ENCODE data around the gene ZNF219. TPM values are rescaled to one million over a fixed set of nuclear protein-coding genes. Genes with fewer than 3 reads are reported as not detected.

Gene ZNF219
- total RNA-seq, 1 experiment from 2014 or later, result 84.5 TPM

DNA sequence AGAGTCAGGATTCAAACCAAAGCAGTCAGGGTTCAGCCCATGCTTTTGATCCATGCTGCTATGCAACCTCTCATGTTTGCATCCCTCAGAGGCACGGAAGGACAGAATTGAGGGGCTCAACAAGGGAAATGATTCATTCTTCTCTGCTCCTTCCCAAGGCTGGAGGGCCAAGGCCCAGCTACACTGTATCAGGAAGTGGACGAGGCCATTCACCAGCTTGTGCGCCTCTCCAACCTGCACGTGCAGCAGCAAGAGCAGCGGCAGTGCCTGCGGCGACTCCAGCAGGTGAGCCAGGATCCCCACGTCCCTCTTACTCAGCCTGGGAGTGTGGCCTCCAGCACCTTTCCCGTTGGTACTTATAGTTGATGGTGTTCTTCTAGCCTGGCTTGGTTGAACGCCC lies 19.7 kb downstream of the ZNF219 start:
- WGBS (ENCODE audit: extremely low coverage, insufficient read length, low lambda C conversion rate), result no CpG with 5 or more reads among the region's 10 CpGs
- no peak overlapping the region for H3K4me3 Mint-ChIP-seq
- no peak overlapping the region for H2BK120ac ChIP-seq (ENCODE audit: low read depth, low read length, poor library complexity, severe bottlenecking)
- H3K79me1 ChIP-seq (ENCODE audit: insufficient read depth, low read depth, low read length, poor library complexity, severe bottlenecking), result no peaks in the 10 kb centered on the region
- no peak overlapping the region for H4K5ac ChIP-seq (ENCODE audit: insufficient read length, low read depth, low read length)
- no peak overlapping the region for H3T11ph ChIP-seq (ENCODE audit: low read length)
- H3K14ac ChIP-seq (ENCODE audit: insufficient read depth, low read length), result no peak overlapping the region
- TF ChIP-seq, protein P1, sequence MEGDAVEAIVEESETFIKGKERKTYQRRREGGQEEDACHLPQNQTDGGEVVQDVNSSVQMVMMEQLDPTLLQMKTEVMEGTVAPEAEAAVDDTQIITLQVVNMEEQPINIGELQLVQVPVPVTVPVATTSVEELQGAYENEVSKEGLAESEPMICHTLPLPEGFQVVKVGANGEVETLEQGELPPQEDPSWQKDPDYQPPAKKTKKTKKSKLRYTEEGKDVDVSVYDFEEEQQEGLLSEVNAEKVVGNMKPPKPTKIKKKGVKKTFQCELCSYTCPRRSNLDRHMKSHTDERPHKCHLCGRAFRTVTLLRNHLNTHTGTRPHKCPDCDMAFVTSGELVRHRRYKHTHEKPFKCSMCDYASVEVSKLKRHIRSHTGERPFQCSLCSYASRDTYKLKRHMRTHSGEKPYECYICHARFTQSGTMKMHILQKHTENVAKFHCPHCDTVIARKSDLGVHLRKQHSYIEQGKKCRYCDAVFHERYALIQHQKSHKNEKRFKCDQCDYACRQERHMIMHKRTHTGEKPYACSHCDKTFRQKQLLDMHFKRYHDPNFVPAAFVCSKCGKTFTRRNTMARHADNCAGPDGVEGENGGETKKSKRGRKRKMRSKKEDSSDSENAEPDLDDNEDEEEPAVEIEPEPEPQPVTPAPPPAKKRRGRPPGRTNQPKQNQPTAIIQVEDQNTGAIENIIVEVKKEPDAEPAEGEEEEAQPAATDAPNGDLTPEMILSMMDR (conservative IDR thresholded peaks at IDR 0.05), result no peak
- no peaks in the 10 kb centered on the region for H3K79me2 ChIP-seq (ENCODE audit: insufficient read depth, low read length)
- DNase-seq, result no peak
- H4K91ac ChIP-seq (ENCODE audit: insufficient read length, low read depth, low read length), result no peak overlapping the region
- H3K9me3 Mint-ChIP-seq, result no peaks in the 10 kb centered on the region
- H2BK20ac ChIP-seq (ENCODE audit: low read depth, low read length, poor library complexity, severe bottlenecking), result no peak overlapping the region
- H3K27me3 ChIP-seq (ENCODE audit: insufficient read depth, low read length), result no peaks in the 10 kb centered on the region
- no peak overlapping the region for H3K23ac ChIP-seq (ENCODE audit: insufficient read length, low read depth, low read length)
- no peak overlapping the region for H2BK5ac ChIP-seq (ENCODE audit: insufficient read length, low read length)
- peaks cover 59 to 92% (median 88%) of the 10 kb centered on the region in 3 experiments for H3K36me3 Mint-ChIP-seq (ENCODE audit: insufficient read depth in 1 of 3, low read depth in 3 of 3)
- no peak overlapping the region for H4K8ac ChIP-seq (replicated peaks; ENCODE audit: insufficient read length, low read depth, low read length)
- no peak overlapping the region for H3K18ac ChIP-seq (ENCODE audit: insufficient read length, low read depth, low read length)
- H3K27ac ChIP-seq (ENCODE audit: insufficient read length, low read depth, low read length), result no peak overlapping the region
- no peak overlapping the region for H3K27ac Mint-ChIP-seq
- no peaks in the 10 kb centered on the region for H4K20me1 ChIP-seq (ENCODE audit: control insufficient read depth, insufficient read depth, insufficient read length)
- H3K23me2 ChIP-seq (ENCODE audit: insufficient read length, low read depth, low read length, poor library complexity, severe bottlenecking), result no peaks in the 10 kb centered on the region
- no peak overlapping the region for H3K4me2 ChIP-seq (ENCODE audit: insufficient read depth, insufficient read length, low read length)
- no peaks in the 10 kb centered on the region for H3K27me3 Mint-ChIP-seq (ENCODE audit: low read depth)
- H3K56ac ChIP-seq (ENCODE audit: insufficient read length, low read depth, low read length), result no peak overlapping the region
- H3K4me1 Mint-ChIP-seq, result no peaks in the 10 kb centered on the region
- no peaks in the 10 kb centered on the region for H3K4me1 ChIP-seq (ENCODE audit: insufficient read depth, low read length)
- no peak overlapping the region for H2BK12ac ChIP-seq (ENCODE audit: insufficient read length, low read depth, low read length)
- H2AK5ac ChIP-seq (ENCODE audit: insufficient read length, low read length), result no peak overlapping the region
- no peak overlapping the region for H2BK15ac ChIP-seq (ENCODE audit: low read depth, low read length)
- H3K4ac ChIP-seq (ENCODE audit: low read depth, low read length), result no peak overlapping the region
- no peak overlapping the region for H2AFZ ChIP-seq (ENCODE audit: low read length)
- no peaks in the 10 kb centered on the region for H3K9me3 ChIP-seq (ENCODE audit: control insufficient read depth, low read depth, low read length)
- H3K9ac ChIP-seq (ENCODE audit: extremely low read depth, insufficient read length, low read length), result no peak overlapping the region

Measured in H9 (cell line).